ENCODE measurements around the gene RPL7A.

DNA sequence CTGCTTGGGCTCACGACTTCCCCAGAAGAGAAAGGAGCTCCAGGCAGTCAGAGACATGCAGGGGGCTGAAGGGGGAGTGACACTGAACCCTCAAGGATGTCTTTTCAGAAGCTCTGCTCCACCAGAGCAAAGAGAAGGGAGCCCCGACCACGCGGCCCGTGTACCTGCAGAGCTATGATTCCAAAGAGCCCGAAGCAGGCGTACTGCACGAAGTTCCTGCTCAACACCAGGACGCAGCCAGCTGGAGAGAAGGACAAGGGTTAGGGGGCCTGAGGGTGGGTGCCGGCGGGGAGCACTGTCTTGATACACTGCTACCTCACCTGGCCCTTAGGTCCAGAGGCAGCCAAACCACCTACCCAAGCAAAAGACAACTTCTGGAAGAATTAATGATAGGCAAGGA, 18.4 kb downstream of the RPL7A start:
- TF ChIP-seq, protein P1, sequence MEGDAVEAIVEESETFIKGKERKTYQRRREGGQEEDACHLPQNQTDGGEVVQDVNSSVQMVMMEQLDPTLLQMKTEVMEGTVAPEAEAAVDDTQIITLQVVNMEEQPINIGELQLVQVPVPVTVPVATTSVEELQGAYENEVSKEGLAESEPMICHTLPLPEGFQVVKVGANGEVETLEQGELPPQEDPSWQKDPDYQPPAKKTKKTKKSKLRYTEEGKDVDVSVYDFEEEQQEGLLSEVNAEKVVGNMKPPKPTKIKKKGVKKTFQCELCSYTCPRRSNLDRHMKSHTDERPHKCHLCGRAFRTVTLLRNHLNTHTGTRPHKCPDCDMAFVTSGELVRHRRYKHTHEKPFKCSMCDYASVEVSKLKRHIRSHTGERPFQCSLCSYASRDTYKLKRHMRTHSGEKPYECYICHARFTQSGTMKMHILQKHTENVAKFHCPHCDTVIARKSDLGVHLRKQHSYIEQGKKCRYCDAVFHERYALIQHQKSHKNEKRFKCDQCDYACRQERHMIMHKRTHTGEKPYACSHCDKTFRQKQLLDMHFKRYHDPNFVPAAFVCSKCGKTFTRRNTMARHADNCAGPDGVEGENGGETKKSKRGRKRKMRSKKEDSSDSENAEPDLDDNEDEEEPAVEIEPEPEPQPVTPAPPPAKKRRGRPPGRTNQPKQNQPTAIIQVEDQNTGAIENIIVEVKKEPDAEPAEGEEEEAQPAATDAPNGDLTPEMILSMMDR (IDR thresholded peaks at IDR 0.05 in 4 of 5, conservative IDR thresholded peaks at IDR 0.05 in 1 of 5): no peak
- no peak for TF ChIP-seq POLR2A (IDR thresholded peaks at IDR 0.05)
